ENCODE measurements around the gene ARGLU1.
"Not testable (repeated sequence)": the region's sequence is repeated elsewhere in the genome, so short reads cannot be mapped to it uniquely, and the experiment has no call there.

Gene ARGLU1, protein sequence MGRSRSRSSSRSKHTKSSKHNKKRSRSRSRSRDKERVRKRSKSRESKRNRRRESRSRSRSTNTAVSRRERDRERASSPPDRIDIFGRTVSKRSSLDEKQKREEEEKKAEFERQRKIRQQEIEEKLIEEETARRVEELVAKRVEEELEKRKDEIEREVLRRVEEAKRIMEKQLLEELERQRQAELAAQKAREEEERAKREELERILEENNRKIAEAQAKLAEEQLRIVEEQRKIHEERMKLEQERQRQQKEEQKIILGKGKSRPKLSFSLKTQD

DNA sequence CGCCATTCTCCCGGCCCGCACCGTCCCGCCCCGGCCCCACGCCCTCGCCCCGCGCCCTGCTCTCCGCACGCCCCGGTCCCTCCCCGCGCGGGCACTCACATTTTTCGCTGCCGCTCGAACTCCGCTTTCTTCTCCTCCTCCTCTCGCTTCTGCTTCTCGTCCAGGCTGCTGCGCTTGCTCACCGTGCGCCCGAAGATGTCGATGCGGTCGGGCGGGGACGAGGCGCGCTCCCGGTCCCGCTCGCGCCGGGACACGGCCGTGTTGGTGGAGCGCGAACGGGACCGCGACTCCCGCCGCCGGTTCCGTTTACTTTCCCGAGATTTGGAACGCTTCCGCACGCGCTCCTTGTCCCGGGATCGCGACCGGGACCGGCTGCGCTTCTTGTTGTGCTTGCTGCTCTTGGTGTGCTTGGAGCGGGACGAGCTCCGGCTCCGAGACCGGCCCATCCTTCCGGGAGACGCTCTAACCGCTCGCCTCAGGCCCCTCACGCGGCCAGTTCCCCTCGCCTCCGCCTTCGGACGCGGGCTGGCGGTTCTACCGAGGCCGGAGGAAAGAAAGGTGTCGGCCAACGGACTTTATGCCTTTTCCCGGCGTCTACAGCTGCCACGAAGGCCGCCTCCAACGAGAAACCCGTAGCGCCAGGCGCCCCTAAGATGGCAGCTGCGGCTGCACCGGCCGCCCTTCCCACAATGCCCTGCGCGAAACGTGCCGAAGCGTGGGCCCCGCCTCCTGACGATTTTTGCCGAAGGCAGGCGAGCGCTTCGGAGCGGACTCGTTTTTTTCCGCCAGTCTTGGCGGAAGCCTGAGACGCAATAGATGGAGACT lies at the start of gene ARGLU1:
TSS of gene ARGLU1 (minus strand) at position 664 of the 825 bp plus-strand sequence. CDS start at position 446, 218 bp downstream.
- DNase-seq = peak; percentile 93 to 94

DNA sequence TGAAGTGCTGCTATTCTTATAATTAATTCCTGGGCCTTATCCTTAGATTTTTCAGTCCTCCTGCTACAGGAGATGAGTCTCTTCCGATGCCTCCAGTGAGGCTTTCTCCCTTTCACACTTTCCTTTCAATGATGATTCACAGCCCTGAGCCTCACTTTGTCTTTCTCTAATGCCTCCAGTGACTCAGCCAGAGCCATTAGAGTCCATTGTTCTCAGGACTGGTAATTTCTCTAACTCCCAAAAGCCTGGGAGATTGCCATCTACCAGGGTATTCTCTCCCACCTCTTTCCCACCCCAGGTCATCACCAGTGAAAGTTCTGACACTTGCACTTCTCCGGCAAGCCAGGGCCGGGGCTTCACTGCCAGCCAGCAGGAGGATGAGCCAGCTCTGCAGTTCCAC lies 49.6 kb upstream of the ARGLU1 start:
- no peak for DNase-seq

DNA sequence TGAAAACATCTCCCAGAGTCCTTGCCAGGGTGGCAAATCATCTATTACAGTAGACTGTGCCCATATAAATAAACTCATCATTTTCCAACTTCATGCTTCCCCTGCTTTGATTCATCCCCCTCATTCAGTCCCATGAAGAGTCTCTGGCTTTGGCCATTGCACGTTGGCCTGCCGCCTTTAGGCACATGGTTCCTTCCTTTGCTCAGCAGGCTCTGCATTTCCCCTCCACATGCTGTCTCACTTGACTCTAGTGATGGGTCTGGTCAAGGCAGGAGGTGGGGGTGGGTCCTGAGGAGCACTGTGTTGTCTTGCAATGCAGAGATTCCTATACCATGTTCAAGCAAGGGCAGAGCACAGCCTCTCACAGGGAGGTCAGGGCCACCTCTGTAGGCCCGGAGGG lies 48.8 kb upstream of the ARGLU1 start:
- no peak for DNase-seq

DNA sequence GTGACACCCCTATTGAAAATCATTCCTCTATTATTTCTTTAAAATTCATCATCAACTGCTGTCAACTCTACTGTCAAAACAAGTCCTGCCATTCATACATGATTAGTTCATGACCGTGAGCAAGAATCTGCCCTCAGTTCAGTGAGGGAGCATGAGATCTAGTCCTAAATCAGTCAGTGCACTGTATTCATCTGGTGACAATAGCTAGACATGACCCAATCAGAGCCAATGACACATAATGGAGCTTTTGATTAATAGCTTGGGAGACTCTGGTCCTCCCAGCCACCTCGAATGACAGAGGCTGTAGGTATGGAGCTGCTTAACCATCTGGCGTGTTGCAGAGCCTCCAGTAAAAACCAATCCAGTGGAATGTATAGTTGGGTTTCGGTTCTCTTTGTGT lies 46.9 kb upstream of the ARGLU1 start:
- no peak for DNase-seq

DNA sequence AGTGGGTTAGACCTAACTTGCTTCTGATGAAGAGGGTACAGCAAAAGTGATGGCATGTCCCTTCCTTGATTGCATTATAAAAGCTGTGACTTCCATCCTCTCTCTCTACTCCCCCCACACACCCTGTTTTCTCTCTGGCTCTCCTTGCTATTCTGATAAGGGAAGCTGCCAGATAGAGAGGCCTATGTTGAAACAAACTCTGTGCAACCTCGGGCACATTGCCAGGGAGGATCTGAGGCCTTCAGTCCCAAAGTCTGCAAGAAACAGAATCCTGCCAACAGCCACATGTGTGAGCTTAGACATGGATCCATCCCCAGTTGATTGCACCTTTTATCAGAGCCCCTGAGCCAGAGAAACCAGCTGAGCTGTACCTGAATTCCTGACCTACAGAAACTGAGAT lies 44.8 kb upstream of the ARGLU1 start:
- DNase-seq = peak; percentile 26 to 61

DNA sequence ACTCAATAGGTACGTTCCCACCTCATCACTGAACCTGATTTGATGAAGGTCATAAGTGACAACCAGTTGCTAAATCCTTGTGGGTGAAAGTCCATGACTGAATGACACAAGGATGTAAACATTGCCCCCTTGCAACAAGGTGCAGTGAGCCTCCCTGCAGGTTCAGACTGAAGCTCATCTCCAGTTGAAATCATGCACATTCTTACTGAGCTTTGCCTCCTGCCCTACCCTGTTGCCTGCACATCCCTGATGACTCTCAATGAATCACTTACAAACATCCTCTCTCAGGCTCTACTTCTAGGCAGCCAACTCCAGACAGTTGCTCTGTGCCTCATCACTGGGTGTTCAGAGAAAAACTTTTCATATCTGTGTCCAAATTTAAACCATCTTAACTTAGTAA lies 42.5 kb upstream of the ARGLU1 start:
- no peak for DNase-seq

DNA sequence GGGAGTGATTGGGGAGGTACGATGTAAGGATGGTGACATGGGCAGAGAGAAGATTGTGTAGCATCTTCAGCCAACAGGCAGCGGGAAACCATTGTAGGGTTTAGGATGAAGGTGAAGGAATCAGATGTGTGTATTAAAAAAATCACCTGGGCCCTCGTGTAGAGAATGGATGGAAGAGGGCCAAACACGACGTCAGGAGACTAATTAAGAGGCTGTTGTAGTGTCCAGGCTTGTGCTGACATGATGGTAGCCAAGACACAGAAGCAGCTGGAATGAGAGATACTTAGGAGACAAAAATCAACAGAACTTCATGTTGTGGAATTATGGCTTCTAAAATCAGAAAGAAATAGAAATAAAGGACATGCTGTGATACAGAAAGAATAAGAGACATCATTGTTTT lies 41.2 kb upstream of the ARGLU1 start:
- DNase-seq = no peak

DNA sequence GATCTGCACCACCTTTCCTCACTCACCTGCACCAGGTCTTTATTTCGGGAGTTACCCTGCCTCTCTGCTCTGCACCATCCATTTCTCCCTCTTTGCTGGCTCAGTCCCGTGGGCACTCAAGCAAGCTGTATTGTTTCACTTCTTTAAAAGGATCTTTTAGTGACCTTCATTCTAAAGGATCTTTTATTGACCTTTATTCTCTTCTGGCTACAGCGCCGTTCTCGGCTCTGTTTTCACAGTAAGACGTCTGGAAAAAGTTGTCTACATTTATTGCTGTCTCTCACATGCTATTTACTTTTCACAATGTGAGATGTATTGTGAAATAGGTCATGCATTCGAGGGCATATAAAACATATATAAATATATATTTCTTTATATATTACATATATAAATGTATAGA lies 35.6 kb upstream of the ARGLU1 start:
- no peak for DNase-seq

DNA sequence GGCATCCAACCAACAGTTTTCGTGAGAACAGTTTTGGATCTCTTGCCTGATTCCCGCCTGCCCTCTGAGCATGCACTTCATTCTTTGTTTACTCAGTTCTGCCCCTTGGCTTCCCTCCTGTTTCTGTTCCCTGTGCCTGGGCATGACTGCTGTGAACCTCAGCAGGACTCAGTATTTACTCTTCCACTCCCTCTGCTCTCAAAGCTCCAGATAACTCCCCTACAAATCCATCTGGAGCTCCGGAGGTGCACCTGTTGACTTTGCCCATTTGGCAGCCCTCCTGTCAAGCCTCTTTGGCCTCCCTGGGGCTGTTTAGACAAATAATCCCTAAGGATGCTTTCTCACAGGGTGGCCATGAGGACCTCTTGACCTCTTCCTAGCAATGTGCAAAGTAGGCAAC lies 34.2 kb upstream of the ARGLU1 start:
- no peak for DNase-seq

DNA sequence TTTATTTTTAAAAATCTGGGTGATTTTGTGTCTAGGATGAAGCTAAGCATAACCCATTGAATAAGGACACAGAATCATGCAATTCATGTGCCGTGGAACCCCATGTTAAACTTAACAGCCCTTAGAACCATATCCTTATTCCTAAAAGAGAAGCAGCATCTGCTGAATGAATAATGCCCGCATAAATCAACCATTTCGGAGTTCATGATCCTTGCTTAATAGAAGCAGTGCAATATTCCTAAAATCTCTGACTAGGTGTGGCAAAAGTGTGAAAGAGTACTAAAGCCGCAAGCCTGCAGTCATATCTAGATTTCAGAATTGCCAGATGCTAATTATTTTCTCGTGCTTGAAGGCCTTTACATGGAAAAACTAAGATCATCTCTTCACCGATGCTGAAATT lies 33.6 kb upstream of the ARGLU1 start:
- no peak for DNase-seq

DNA sequence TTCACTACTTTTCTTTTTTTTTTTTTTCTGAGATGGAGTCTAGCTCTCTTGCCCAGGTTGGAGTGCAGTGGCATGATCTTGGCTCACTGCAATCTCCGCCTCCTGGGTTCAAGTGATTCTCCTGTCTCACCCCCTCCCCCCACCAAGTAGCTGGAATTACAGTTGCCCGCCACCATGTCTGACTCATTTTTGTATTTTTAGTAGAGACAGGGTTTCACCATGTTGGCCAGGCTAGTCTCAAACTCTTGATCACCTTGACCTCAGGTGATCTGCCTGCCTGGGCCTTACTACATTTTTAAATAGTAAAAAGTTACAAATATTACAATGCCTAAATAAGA lies 32.8 kb upstream of the ARGLU1 start:
- DNase-seq = not testable (repeated sequence)

DNA sequence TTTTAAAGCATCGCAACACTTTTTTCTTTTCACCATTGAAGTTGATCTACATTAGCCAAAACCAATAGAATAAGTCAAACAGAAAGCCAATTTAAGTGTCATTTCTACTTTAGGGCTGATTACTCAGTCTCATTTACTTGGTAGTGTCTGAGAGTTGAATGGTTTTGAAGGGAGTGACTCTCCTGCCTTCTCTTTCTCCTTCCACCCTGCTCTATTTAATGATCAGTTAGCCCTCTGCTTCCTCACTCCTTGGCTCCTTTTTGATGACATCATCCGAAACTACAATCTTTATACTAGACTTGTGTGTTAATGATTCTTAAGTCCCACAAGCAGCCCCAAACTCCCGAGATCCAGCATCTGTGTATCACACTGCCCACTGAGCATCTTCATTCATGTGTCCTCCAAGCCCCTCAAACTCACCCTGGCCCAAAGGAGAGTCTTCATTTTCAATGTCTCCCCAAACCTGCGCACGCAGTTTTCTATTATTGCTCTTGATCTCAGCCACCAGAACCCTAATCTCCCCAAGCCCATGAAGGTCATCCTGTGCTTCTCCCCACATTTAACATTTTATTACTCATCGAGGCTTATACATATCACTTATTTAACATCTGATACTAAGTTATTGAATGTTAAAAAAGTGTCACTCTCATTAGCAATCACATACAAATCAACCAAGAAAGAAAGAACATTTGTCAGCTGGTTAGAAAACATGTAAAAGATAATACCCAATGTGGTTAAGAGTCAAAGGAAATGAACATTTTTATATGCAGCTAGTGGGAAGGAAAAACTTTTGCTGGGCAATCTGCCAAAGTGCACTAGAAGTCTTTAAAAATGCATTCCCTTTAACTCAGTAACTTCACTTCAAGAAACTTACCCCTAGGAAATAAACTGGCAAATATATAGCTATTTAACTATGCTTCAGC lies 32.2 kb upstream of the ARGLU1 start:
- DNase-seq = no peak

DNA sequence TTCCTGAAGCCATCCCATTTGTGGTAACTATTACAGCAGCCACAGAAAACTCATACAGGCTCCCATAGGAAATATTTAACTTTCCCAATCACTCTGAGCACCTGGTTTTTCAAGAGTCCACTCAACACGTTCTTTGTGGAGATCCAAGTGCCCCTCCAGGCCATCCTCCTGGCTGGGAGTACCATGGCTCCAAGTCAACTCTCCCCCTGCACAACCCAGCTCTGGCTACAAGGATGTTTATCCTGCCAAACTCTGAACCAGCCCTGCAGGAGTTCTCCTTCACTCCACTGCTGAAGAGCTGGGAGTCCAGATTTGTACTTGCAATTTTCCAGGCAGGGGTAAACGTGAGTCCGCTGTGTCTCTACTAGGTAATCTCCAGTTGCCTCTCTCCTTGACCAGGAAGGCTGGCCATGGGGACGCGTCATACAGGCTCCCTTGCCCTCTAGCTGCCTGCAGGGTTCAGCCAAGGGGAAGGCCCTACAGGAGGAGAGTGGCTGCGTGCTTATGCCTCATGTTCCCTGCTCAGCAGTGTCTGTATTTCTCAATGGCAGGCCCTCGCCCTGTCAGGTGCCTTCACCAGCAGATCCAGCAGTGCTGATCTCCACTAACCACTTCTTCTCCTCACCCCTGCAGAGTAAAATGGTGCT lies 29.9 kb upstream of the ARGLU1 start:
- DNase-seq = no peak

DNA sequence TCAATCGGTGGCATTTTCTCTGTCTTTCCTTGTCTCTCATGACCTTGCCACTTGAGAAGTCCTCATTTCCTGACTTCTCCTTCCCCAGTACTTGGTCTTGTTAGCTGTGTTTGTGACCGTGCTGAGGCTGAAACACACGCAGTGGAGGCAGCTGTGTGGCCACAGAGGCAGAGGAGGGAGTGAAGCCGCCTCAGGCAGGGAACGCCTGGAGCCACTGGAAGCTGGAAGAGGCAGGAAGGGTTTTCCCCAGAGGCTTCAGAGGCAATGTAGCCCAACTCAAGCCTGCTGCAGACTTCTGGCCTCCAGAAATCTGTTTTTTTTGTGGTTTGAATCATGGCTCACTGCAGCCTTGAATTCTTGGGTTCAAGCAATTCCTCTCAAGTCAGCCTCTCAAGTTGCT lies 29.2 kb upstream of the ARGLU1 start:
- no peak for DNase-seq

DNA sequence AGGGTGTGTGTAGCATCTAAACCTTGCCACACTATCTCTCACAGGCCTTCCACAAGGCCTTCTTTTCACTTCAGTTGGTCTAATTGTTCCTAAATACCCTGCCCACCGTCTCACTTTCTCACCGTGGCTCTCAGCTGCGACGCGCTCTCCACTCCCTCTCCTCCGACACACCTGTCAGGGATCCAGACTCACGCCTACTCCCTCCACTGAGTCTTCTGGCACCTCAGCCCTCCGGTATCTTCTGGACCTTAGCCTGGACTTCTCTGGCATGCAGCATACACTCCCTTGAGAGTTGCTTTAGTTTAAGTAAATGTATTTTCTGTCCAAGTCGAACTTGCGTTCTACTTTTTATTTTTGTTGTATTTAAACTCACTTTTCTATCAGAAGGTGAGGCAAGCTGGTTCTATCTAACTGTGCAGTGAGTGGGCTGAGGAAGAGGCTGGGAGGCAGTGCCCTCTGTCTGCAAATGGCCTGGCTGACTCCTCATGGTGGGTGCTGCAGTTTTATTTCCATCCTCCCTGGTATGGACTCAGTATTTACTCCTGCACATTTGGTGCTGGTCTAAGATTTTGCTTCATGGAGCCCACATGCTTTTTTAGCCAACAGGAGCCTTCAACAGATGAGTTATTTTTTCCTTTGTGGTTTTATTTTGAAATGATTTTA lies 28.5 kb upstream of the ARGLU1 start:
- no peak for DNase-seq

DNA sequence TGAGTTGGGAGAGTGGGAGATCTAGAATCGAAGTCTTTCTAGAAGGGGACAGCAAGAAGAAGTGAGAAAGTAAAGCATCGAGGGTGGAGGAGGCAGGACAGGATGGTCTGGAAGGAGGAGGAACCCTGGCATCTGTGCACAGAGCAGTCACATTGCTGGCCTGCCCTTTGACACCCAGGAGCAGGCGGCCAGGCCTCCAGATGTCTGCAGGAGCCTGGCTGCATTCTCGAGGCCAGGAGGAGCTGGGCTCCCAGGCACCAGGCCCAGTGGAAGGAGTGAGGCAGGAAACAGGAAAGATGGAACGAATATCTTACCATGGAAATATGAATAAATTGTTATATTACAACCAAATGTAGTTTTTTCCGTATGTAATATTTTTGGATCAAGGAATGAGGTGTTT lies 27.7 kb upstream of the ARGLU1 start:
- DNase-seq = no peak

DNA sequence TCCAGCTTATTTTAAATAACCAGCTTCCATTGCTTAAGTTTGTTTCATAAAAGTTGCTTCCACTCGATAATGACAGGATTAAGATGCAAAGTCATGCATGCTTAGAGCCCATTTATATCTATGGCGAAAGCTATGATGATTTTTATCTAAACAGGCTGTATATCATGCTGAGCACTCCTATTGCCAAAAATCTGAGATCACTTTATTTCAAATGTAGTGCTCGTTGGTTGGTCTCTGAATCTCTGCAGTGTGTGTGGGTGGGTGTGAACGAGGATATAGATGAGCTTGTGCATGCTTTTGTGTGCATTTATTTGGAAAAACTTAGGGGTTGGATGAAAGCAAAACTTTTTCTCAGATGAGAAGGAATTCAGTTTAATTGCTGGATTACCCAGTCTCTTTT lies 27.0 kb upstream of the ARGLU1 start:
- DNase-seq = no peak

DNA sequence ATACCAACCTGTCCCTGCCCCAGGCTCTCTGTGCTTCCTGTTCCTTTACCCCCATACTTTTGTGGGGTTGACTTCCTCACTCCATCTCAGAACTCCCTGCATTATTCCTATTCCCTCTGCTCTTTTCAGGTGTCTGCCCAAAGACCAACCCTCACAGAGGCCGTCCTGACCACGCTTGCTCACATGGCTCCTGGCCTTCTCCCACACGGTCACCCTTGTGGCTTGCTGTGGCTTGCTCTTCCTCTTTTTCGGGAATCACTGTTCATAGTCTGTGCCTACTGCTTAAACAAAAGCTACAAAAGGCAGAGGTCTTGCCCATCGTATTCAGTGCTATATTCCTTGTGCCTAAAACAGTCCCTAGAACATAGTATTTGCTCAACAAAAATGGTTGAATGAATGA lies 25.2 kb upstream of the ARGLU1 start:
- DNase-seq = peak; percentile 22 to 23

DNA sequence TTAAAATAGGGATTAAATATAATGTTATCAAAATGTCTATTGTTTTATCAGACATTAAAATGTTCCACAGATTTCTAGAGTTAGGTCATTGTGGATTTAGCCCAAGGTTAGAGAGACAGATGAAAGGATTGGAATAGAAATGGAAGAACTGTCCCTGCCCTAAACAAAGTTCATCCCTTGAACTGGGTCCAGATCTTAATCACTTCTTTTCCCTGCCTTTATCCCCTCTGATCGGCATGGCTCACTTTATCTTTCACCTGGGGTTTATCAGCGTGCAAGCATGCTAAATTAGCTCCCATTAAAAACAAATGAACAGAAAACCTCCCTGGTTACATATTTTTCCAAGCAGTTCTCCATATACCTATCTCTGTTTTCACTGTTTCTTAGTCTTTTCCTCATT lies 23.4 kb upstream of the ARGLU1 start:
- DNase-seq = no peak

DNA sequence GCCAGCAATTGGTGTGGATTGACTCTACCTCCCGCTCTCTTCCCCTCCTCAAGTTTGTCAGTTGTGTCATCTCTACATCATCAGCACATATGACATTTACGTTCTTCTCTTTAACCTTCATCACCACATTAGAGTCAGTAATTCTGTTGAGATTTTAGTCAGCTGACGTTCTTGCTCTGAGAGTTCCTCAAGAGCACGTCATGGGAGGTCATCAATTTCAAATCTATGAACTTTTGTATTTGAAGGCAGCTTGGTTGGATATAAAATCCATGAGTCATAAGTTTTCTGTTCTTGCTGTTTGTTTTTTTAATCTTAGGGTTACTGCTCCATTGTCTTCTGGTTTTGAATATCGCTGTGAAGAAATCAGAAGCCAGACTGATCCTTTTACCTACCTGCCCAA lies 21.8 kb upstream of the ARGLU1 start:
- DNase-seq = no peak

DNA sequence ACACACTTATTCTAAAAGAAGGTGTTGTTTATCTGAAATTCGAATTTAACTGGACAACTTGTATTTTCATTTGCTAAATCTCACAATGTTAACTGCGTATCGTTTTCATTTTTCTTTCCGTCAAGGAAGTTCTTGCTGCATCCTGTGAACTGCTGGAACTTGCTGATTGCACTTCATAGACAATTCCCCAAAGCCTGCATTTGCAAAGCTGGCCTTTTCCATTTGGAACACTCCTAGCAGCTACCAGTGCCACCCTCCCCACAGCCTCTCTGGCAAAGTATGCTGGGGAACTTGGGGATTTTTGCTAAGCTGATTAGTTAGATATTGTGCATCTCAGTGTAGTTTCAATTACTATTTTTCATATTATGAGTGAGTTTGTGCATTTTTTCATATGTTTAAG lies 20.4 kb upstream of the ARGLU1 start:
- DNase-seq = no peak

DNA sequence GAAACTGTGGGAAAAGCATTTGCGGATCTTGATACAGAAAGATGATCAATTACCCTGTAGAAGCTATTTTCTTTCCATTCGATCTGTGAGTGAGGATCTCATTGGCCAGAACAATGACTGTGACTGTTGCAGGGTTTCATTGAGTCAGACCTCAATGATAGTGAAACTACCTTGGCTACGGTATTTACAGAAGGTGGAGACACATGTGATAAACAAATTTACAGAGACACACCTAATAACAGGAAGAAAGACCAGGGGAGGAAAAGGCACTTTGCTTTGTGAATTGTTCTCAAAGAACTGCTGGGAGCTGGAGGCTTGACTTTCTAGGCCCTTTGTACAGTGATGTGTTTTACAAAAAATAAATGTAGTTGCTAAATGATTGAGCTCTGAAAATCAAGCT lies 19.9 kb upstream of the ARGLU1 start:
- no peak for DNase-seq

Data from AML-193 (cell line).